Neural cell (in vitro differentiated cells): ENCODE results near the gene CR1. TPM values are rescaled to one million over a fixed set of nuclear protein-coding genes. Genes with fewer than 3 reads are reported as not detected.

Experiments used
- H2AFZ ChIP-seq: fragments of 200-600, 300-800 bp; sonication (generic), shearing (Covaris generic); 2 replicates; pipeline ENCODE4 v1.6.0; 2014; ENCODE audit warnings: low read depth, mild to moderate bottlenecking, antibody characterized with exemption, low read length, moderate library complexity
- H3F3A ChIP-seq: fragments of 200-600 bp; shearing (Covaris generic); 2 replicates; pipeline ENCODE4 v1.6.1; 2016; ENCODE audit warnings: mild to moderate bottlenecking, moderate library complexity, mixed read lengths, antibody characterized with exemption, low read length; ENCODE audit not compliant: insufficient read depth, poor library complexity, severe bottlenecking
- H3K27ac ChIP-seq: fragments of 200-600, 300-800 bp; sonication (generic), shearing (Covaris generic); 2 replicates; pipeline ENCODE4 v1.5.1; 2014; ENCODE audit warnings: mild to moderate bottlenecking, low read length, moderate library complexity
- H3K27me3 ChIP-seq: fragments of 300-800, 200-600 bp; sonication (generic), shearing (Covaris generic); 2 replicates; pipeline ENCODE4 v1.6.0; 2014; ENCODE audit warnings: mild to moderate bottlenecking, low read depth, low read length, moderate library complexity; ENCODE audit not compliant: insufficient read depth
- H3K36me3 ChIP-seq: fragments of 300-800, 200-600 bp; sonication (generic), shearing (Covaris generic); 2 replicates; pipeline ENCODE4 v1.5.1; 2014; ENCODE audit warnings: mild to moderate bottlenecking, antibody characterized with exemption, low read length, moderate library complexity; ENCODE audit not compliant: insufficient read depth
- H3K4me2 ChIP-seq: fragments of 300-800, 200-600 bp; sonication (generic), shearing (Covaris generic); 2 replicates; pipeline ENCODE4 v1.6.0; 2014; ENCODE audit warnings: mild to moderate bottlenecking, low read length
- H3K4me3 ChIP-seq: fragments of 300-800, 200-600 bp; sonication (generic), shearing (Covaris generic); 2 replicates; pipeline ENCODE4 v1.5.1; 2014; ENCODE audit warnings: mild to moderate bottlenecking, low read length, moderate library complexity
- H3K79me2 ChIP-seq: fragments of 200-600 bp; shearing (Covaris generic); replicated peaks from 2 replicates; pipeline ENCODE4 v1.6.0; 2014; ENCODE audit warnings: mild to moderate bottlenecking, low read length, moderate library complexity; ENCODE audit not compliant: insufficient read depth
- H3K9ac ChIP-seq: fragments of 300-800, 200-600 bp; sonication (generic), shearing (Covaris generic); 2 replicates; pipeline ENCODE4 v1.6.1; 2016; ENCODE audit warnings: mild to moderate bottlenecking, low read length, mixed read lengths
- H3K9me2 ChIP-seq: fragments of 200-600 bp; shearing (Covaris generic); 2 replicates; pipeline ENCODE4 v1.6.1; 2016; ENCODE audit warnings: mild to moderate bottlenecking, low read length, mixed read lengths; ENCODE audit not compliant: insufficient read depth
- H3K9me3 ChIP-seq: fragments of 200-600, 300-800 bp; sonication (generic), shearing (Covaris generic); 2 replicates; pipeline ENCODE4 v1.6.1; 2016; ENCODE audit warnings: mild to moderate bottlenecking, mixed run types, low read length, moderate library complexity, mixed read lengths
- H4K20me1 ChIP-seq: fragments of 200-600 bp; shearing (Covaris generic); 2 replicates; pipeline ENCODE4 v1.6.1; 2016; ENCODE audit warnings: mild to moderate bottlenecking, mixed run types; ENCODE audit not compliant: insufficient read depth
- CTCF ChIP-seq: fragments of 450-650 bp; IDR thresholded peaks from 2 replicates; pipeline ENCODE4 v1.5.1; 2014; ENCODE audit warnings: antibody characterized with exemption, mild to moderate bottlenecking, moderate library complexity; ENCODE audit not compliant: poor library complexity, severe bottlenecking
- EP300 ChIP-seq: fragments of 450-650 bp; conservative IDR thresholded peaks from 2 replicates; pipeline ENCODE4 v1.6.1; 2014; ENCODE audit warnings: antibody characterized with exemption, mild to moderate bottlenecking, moderate library complexity; ENCODE audit not compliant: poor library complexity, severe bottlenecking
- EZH2 ChIP-seq: fragments of 200-600, 300-800 bp; shearing (Covaris generic), sonication (generic); IDR thresholded peaks from 2 replicates; pipeline ENCODE4 v1.6.1; 2014; ENCODE audit warnings: antibody characterized with exemption, low read length, borderline replicate concordance, mild to moderate bottlenecking; ENCODE audit not compliant: insufficient read depth, poor library complexity, severe bottlenecking
- MXI1 ChIP-seq: fragments of 450-650 bp; conservative IDR thresholded peaks from 2 replicates; pipeline ENCODE4 v1.6.1; 2014; ENCODE audit warnings: antibody characterized with exemption, mild to moderate bottlenecking; ENCODE audit not compliant: poor library complexity, severe bottlenecking
- POLR2AphosphoS5 ChIP-seq: IDR thresholded peaks from 2 replicates; pipeline ENCODE4 v1.6.1; 2012
- RAD21 ChIP-seq: fragments of 450-650 bp; conservative IDR thresholded peaks from 2 replicates; pipeline ENCODE4 v1.6.1; 2014; ENCODE audit warnings: antibody characterized with exemption, mild to moderate bottlenecking, moderate library complexity
- REST ChIP-seq: IDR thresholded peaks from 2 replicates; pipeline ENCODE4 v1.6.1; 2012; ENCODE audit warnings: borderline replicate concordance
- SMC3 ChIP-seq: fragments of 450-650 bp; conservative IDR thresholded peaks from 2 replicates; pipeline ENCODE4 v1.6.1; 2014; ENCODE audit warnings: antibody characterized with exemption, mild to moderate bottlenecking, moderate library complexity; ENCODE audit not compliant: poor library complexity
- TAF1 ChIP-seq: IDR thresholded peaks from 2 replicates; pipeline ENCODE4 v1.6.1; 2012; ENCODE audit warnings: low read depth
- polyA plus RNA-seq: library from polyadenylated mRNA; depleted of rRNA; stranded (reverse); fragments of >200 nt; gene quantifications from 2 replicates; pipeline ENCODE4 v1.2.3, GENCODE V29; 2014

Gene CR1
- polyA plus RNA-seq, 1 donor from 2014 or later: not detected

GRCh38 chr1:207631137-207631536, 135.2 kb downstream of the CR1 start:
- Histone ChIP-seq H4K20me1 (no peaks in the 10 kb centered on the region), H3K9me3 (no peaks in the 10 kb centered on the region), H3K27ac (no peak overlapping the region), H3K4me3 (no peak overlapping the region), H3K9me2 (no peaks in the 10 kb centered on the region), H3F3A (no peaks in the 10 kb centered on the region), H3K79me2 (no peaks in the 10 kb centered on the region), H3K4me2 (no peak overlapping the region), H3K36me3 (no peaks in the 10 kb centered on the region), H3K27me3 (no peaks in the 10 kb centered on the region), H3K9ac (no peak overlapping the region), H2AFZ (no peak overlapping the region)
- TF ChIP-seq POLR2AphosphoS5 (no peak), SMC3 (no peak), RAD21 (no peak), EP300 (no peak), MXI1 (no peak), CTCF (no peak), TAF1 (no peak), REST (no peak), EZH2 (no peak)

GRCh38 chr1:207633226-207633625, 137.3 kb downstream of the CR1 start:
- no peak overlapping the region for H3K4me2 ChIP-seq
- no peaks in the 10 kb centered on the region for H3K27me3 ChIP-seq
- H3K27ac ChIP-seq: no peak overlapping the region

More at GRCh38 chr1:207633226-207633625, 137.3 kb downstream of the CR1 start:
- H4K20me1 ChIP-seq: no peaks in the 10 kb centered on the region
- H3K4me3 ChIP-seq: no peak overlapping the region
- no peaks in the 10 kb centered on the region for H3K36me3 ChIP-seq
- no peak overlapping the region for H3K9ac ChIP-seq
- no peaks in the 10 kb centered on the region for H3K9me3 ChIP-seq
- H3K9me2 ChIP-seq: no peaks in the 10 kb centered on the region
- no peaks in the 10 kb centered on the region for H3K79me2 ChIP-seq
- no peaks in the 10 kb centered on the region for H3F3A ChIP-seq
- H2AFZ ChIP-seq: no peak overlapping the region
- TF ChIP-seq CTCF (no peak), RAD21 (no peak), REST (no peak)
